Keratinocyte (primary cell): ENCODE results near the gene NDUFAF2.

Experiments
- CTCF ChIP-seq, 3 experiments: IDR thresholded peaks in 1 of 3; conservative IDR thresholded peaks in 1 of 3; optimal IDR thresholded peaks in 1 of 3; 2 replicates in 2 of 3; 3 replicates in 1 of 3; pipeline versions ENCODE3 to v1.5.1; 2011; ENCODE audit warnings: low read length in 3 of 3, mild to moderate bottlenecking in 3 of 3, moderate library complexity in 2 of 3, control low read depth in 1 of 3, inconsistent platforms in 1 of 3; ENCODE audit not compliant: insufficient read depth in 2 of 3; ENCODE audit errors: extremely low read depth in 1 of 3
- EZH2 ChIP-seq: IDR thresholded peaks from one replicate; pipeline ENCODE4 v1.6.1; 2012; ENCODE audit warnings: inconsistent platforms, mild to moderate bottlenecking, low read length, moderate library complexity

GRCh38 chr5:61177070-61177469 lies 232.1 kb downstream of the NDUFAF2 start:
- TF ChIP-seq EZH2 (no peak), CTCF (optimal IDR thresholded peaks at IDR 0.05 in 1 of 3, IDR thresholded peaks at IDR 0.05 in 1 of 3, conservative IDR thresholded peaks at IDR 0.05 in 1 of 3; ENCODE audit: extremely low read depth in 1 of 3, insufficient read depth in 2 of 3, low read length in 3 of 3) (no peak)
